HepG2 (cell line): ENCODE results near the gene OR6V1. TPM values are rescaled to one million over a fixed set of nuclear protein-coding genes. Genes with fewer than 3 reads are reported as not detected.

Experiments
- ATAC-seq: fragments of 200-7000 bp; cut with Tn5 transposase; 3 replicates; pipeline ENCODE4 v1.9.1; 2020; ENCODE audit warnings: mild to moderate bottlenecking, moderate library complexity
- BruUV-seq: library from RNA; stranded (reverse); fragments of 400-500 nt; replicated peaks from 2 replicates; lab custom pipeline; 2021; lab: Mats Ljungman, UMichigan
- CTCF ChIA-PET: fragments of 300-600 bp; formaldehyde crosslinking; extraction: SDS; loops from one replicate; lab custom pipeline; 2021; ENCODE audit warnings: low total read pairs, inconsistent platforms, low intra/inter-chr PET ratio; lab: Yijun Ruan, JAX
- POLR2A ChIA-PET: fragments of 350-600 bp; sonication (Branson Sonifier 250); formaldehyde crosslinking; loops from one replicate; lab custom pipeline; 2020; ENCODE audit warnings: antibody characterized with exemption, inconsistent platforms; lab: Yijun Ruan, JAX
- DNase-seq: peaks from one replicate; pipeline ENCODE4 v3.0.0-alpha.2; 2015; ENCODE audit warnings: low spot score
- FAIRE-seq: peaks from 3 replicates; lab custom pipeline; 2011; peaks lifted over from hg19 to GRCh38; lab: Jason Lieb, UNC
- H2AFZ ChIP-seq: one replicate; pipeline ENCODE4 v1.6.1; 2011; ENCODE audit warnings: low read length, inconsistent platforms
- H3K27ac ChIP-seq: fragments of 300-600 bp; 3 replicates; pipeline ENCODE4 v1.8.0; 2011; ENCODE audit warnings: mixed run types, mild to moderate bottlenecking, mixed read lengths, low read length, inconsistent platforms; ENCODE audit not compliant: insufficient read depth; ENCODE audit errors: extremely low read length
- H3K27me3 ChIP-seq, 2 experiments: fragments of 200-600 bp in 1 of 2; 2 replicates in 1 of 2; 3 replicates in 1 of 2; pipeline versions ENCODE4 v1.6.0 to v1.8.0; 2011; ENCODE audit warnings: low read length in 2 of 2, mild to moderate bottlenecking in 2 of 2, moderate library complexity in 2 of 2, inconsistent platforms in 1 of 2; ENCODE audit not compliant: insufficient read depth in 2 of 2, control insufficient read depth in 1 of 2
- H3K36me3 ChIP-seq, 2 experiments: fragments of 200-600 bp in 1 of 2; replicated peaks in 1 of 2; 2 replicates in 1 of 2; 3 replicates in 1 of 2; pipeline versions ENCODE4 v1.5.1 to v1.8.0; 2011; ENCODE audit warnings: low read length in 2 of 2, inconsistent platforms in 1 of 2; ENCODE audit not compliant: insufficient read depth in 2 of 2, control insufficient read depth in 1 of 2
- H3K4me1 ChIP-seq: 2 replicates; pipeline ENCODE4 v1.5.1; 2012; ENCODE audit warnings: low read length, inconsistent platforms; ENCODE audit not compliant: insufficient read depth
- H3K4me2 ChIP-seq: 2 replicates; pipeline ENCODE4 v1.6.0; 2011; ENCODE audit warnings: low read depth, low read length, inconsistent platforms
- H3K4me3 ChIP-seq, 3 experiments: fragments of 200-600 bp in 1 of 3; sonication (generic), shearing (Covaris generic) in 1 of 3; replicated peaks in 1 of 3; 2 replicates each; pipeline ENCODE4 v1.5.1; 2011 to 2016; ENCODE audit warnings: low read length in 3 of 3, inconsistent platforms in 2 of 3, low read depth in 2 of 3, mild to moderate bottlenecking in 2 of 3, control low read depth in 1 of 3, mixed read lengths in 1 of 3; ENCODE audit not compliant: insufficient read depth in 1 of 3
- H3K79me2 ChIP-seq: one replicate; pipeline ENCODE4 v1.6.1; 2011; ENCODE audit warnings: low read length, inconsistent platforms; ENCODE audit not compliant: insufficient read depth
- H3K9ac ChIP-seq: 2 replicates; pipeline ENCODE4 v1.6.0; 2011; ENCODE audit warnings: mild to moderate bottlenecking, low read depth, low read length, inconsistent platforms; ENCODE audit not compliant: insufficient read depth
- H3K9me3 ChIP-seq: 2 replicates; pipeline ENCODE4 v1.5.1; 2012; ENCODE audit warnings: mild to moderate bottlenecking, low read length
- H4K20me1 ChIP-seq: 2 replicates; pipeline ENCODE4 v1.6.0; 2011; ENCODE audit warnings: inconsistent platforms, mild to moderate bottlenecking, low read length, moderate library complexity; ENCODE audit not compliant: insufficient read depth
- ATF7-NPFF ChIP-seq: sonication (generic); formaldehyde crosslinking; IDR thresholded peaks from 2 replicates; pipeline ENCODE4 v1.8.1; 2023; ENCODE audit warnings: mild to moderate bottlenecking, low read depth, missing genetic modification reagents, moderate library complexity
- MAX ChIP-seq: IDR thresholded peaks from 2 replicates; pipeline ENCODE4 v1.6.1; 2012; ENCODE audit warnings: inconsistent platforms
- MIXL1 ChIP-seq: IDR thresholded peaks from 2 replicates; pipeline ENCODE4 v1.6.1; 2016
- NBN ChIP-seq: fragments of 450-650 bp; conservative IDR thresholded peaks from 2 replicates; pipeline ENCODE4 v1.6.1; 2017
- NFE2L2 ChIP-seq: fragments of 150-350 bp; IDR thresholded peaks from 2 replicates; pipeline ENCODE4 v1.6.1; 2014; ENCODE audit warnings: low read length
- NPAS2 ChIP-seq: sonication (generic); formaldehyde crosslinking; IDR thresholded peaks from 2 replicates; pipeline ENCODE4 v1.8.0; 2022; ENCODE audit warnings: mild to moderate bottlenecking, missing genetic modification reagents, borderline replicate concordance
- POGZ ChIP-seq: sonication (generic); formaldehyde crosslinking; IDR thresholded peaks from 2 replicates; pipeline ENCODE4 v1.4.0; 2020; ENCODE audit warnings: mild to moderate bottlenecking, missing genetic modification reagents
- TGIF2 ChIP-seq: IDR thresholded peaks from 2 replicates; pipeline ENCODE4 v1.6.1; 2016; ENCODE audit warnings: control low read depth, missing compliant biosample characterization
- USF2 ChIP-seq, 2 experiments: sonication (generic) in 1 of 2; formaldehyde crosslinking in 1 of 2; IDR thresholded peaks; 2 replicates each; pipeline versions ENCODE4 v1.5.1 to v1.6.1; 2011 to 2020; ENCODE audit warnings: borderline replicate concordance in 1 of 2, low read depth in 1 of 2, low read length in 1 of 2, mild to moderate bottlenecking in 1 of 2, missing genetic modification reagents in 1 of 2, moderate library complexity in 1 of 2
- ZBTB2 ChIP-seq: sonication (generic); formaldehyde crosslinking; IDR thresholded peaks from 2 replicates; pipeline ENCODE4 v1.8.0; 2022; ENCODE audit warnings: low read depth, missing genetic modification reagents
- ZBTB37 ChIP-seq: sonication (generic); formaldehyde crosslinking; IDR thresholded peaks from 2 replicates; pipeline ENCODE4 v1.4.0; 2020; ENCODE audit warnings: mild to moderate bottlenecking, missing genetic modification reagents
- ZNF12 ChIP-seq: sonication (generic); formaldehyde crosslinking; IDR thresholded peaks from 2 replicates; pipeline ENCODE4 v1.5.0; 2020; ENCODE audit warnings: missing genetic modification reagents
- ZSCAN31 ChIP-seq: sonication (generic); formaldehyde crosslinking; IDR thresholded peaks from 2 replicates; pipeline ENCODE4 v1.5.0; 2020; ENCODE audit warnings: low read depth, mild to moderate bottlenecking, missing genetic modification reagents
- WGBS: methylation state at CpG from one replicate; pipeline ENCODE4 v1.1.6; 2017; ENCODE audit warnings: low lambda C conversion rate; 5-methylcytosine and 5-hydroxymethylcytosine counted together
- in situ Hi-C: cut with HindIII; loops from 2 replicates; pipeline ENCODE4 v1.10.0; 2017; ENCODE audit warnings: low pct_unique_long_range_greater_than_20kb; ENCODE audit not compliant: extremely low pct_ligation_motif_present
- intact Hi-C: fragments of 100-400 bp; cut with micrococcal nuclease; formaldehyde crosslinking; loops from one replicate; pipeline ENCODE4 v1.10.0; 2022; ENCODE audit not compliant: unreplicated experiment
- polyA plus RNA-seq, 8 experiments: library from polyadenylated mRNA; depleted of rRNA in 3 of 8; stranded (reverse) in 7 of 8; unstranded in 1 of 8; fragments of >200 nt; fragmentation: Illumina TruSeq in 4 of 8; extraction: Trizol in 4 of 8; gene quantifications; 2 replicates each; pipeline versions ENCODE4 v1.2.1 to v1.2.3, GENCODE V29; 2011 to 2016; ENCODE audit warnings: low read depth in 4 of 8, missing spikeins in 1 of 8, mixed read lengths in 1 of 8; ENCODE audit not compliant: insufficient read depth in 1 of 8
- total RNA-seq, 5 experiments: library from RNA; depleted of rRNA; stranded (reverse); fragments of >200 nt; fragmentation: Illumina TruSeq; extraction: Trizol; gene quantifications; 2 replicates each; pipeline ENCODE4 v1.2.3, GENCODE V29; 2016; ENCODE audit warnings: low read depth in 1 of 5
- TF ChIP-seq, protein P1 (sequence below): sonication (generic); formaldehyde crosslinking; IDR thresholded peaks from 2 replicates; pipeline ENCODE4 v1.5.1; 2020; ENCODE audit warnings: mild to moderate bottlenecking, missing genetic modification reagents, moderate library complexity

Gene OR6V1
- total and polyA plus RNA-seq, 2 of the 13 experiments (the other 11 are each of a cell fraction or from before 2014, with no cell fraction given), result not detected

- TF ChIP-seq ATF7-NPFF (CRISPR knock-in tag), result no peak
- TF ChIP-seq, all 625 proteins: peak for 0
Measured at GRCh38 chr7:143063741-143064140, 11.6 kb downstream of the OR6V1 start (continued).

GRCh38 chr7:143068446-143068845, 16.3 kb downstream of the OR6V1 start:
- 0% methylated on average over 2 of the region's 2 CpGs for WGBS
- Histone ChIP-seq H3K27ac (no peak overlapping the region), H3K9ac (no peak overlapping the region), H2AFZ (no peak overlapping the region), H3K27me3 (no peaks in the 10 kb centered on the region; a peak in 1 of 5 replicates), H3K4me3 (no peak overlapping the region), H3K79me2 (no peaks in the 10 kb centered on the region), H3K4me1 (no peaks in the 10 kb centered on the region), H3K9me3 (no peaks in the 10 kb centered on the region), H3K36me3 (no peaks in the 10 kb centered on the region), H4K20me1 (no peaks in the 10 kb centered on the region), H3K4me2 (no peak overlapping the region)
- POLR2A ChIA-PET, result no interaction called here
- DNase-seq (no peak), ATAC-seq (no peak), FAIRE-seq (no peak)
- BruUV-seq, result no TSS peak
- in situ Hi-C loops (no loop called here), intact Hi-C loops (no loop called here)
- CTCF ChIA-PET, result no interaction called here
- TF ChIP-seq MAX (no peak), ZBTB37 (CRISPR knock-in tag) (no peak), NPAS2 (no peak), NBN (no peak), ZNF12 (CRISPR knock-in tag) (no peak), NFE2L2 (no peak), POGZ (CRISPR knock-in tag) (no peak), MIXL1 (CRISPR knock-in tag) (no peak), ZBTB2 (CRISPR knock-in tag) (no peak), TGIF2 (CRISPR knock-in tag) (no peak), ZSCAN31 (CRISPR knock-in tag) (no peak), USF2 (IDR thresholded peaks at IDR 0.05; ENCODE audit: low read depth, low read length) (no peak), USF2 (CRISPR knock-in tag; IDR thresholded peaks at IDR 0.05; ENCODE audit: borderline replicate concordance) (no peak)
- TF ChIP-seq, protein P1, sequence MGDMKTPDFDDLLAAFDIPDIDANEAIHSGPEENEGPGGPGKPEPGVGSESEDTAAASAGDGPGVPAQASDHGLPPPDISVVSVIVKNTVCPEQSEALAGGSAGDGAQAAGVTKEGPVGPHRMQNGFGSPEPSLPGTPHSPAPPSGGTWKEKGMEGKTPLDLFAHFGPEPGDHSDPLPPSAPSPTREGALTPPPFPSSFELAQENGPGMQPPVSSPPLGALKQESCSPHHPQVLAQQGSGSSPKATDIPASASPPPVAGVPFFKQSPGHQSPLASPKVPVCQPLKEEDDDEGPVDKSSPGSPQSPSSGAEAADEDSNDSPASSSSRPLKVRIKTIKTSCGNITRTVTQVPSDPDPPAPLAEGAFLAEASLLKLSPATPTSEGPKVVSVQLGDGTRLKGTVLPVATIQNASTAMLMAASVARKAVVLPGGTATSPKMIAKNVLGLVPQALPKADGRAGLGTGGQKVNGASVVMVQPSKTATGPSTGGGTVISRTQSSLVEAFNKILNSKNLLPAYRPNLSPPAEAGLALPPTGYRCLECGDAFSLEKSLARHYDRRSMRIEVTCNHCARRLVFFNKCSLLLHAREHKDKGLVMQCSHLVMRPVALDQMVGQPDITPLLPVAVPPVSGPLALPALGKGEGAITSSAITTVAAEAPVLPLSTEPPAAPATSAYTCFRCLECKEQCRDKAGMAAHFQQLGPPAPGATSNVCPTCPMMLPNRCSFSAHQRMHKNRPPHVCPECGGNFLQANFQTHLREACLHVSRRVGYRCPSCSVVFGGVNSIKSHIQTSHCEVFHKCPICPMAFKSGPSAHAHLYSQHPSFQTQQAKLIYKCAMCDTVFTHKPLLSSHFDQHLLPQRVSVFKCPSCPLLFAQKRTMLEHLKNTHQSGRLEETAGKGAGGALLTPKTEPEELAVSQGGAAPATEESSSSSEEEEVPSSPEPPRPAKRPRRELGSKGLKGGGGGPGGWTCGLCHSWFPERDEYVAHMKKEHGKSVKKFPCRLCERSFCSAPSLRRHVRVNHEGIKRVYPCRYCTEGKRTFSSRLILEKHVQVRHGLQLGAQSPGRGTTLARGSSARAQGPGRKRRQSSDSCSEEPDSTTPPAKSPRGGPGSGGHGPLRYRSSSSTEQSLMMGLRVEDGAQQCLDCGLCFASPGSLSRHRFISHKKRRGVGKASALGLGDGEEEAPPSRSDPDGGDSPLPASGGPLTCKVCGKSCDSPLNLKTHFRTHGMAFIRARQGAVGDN (CRISPR knock-in tag), result no peak
